Measurements from ENCODE around the gene TET2.

- TF ChIP-seq, protein P1, sequence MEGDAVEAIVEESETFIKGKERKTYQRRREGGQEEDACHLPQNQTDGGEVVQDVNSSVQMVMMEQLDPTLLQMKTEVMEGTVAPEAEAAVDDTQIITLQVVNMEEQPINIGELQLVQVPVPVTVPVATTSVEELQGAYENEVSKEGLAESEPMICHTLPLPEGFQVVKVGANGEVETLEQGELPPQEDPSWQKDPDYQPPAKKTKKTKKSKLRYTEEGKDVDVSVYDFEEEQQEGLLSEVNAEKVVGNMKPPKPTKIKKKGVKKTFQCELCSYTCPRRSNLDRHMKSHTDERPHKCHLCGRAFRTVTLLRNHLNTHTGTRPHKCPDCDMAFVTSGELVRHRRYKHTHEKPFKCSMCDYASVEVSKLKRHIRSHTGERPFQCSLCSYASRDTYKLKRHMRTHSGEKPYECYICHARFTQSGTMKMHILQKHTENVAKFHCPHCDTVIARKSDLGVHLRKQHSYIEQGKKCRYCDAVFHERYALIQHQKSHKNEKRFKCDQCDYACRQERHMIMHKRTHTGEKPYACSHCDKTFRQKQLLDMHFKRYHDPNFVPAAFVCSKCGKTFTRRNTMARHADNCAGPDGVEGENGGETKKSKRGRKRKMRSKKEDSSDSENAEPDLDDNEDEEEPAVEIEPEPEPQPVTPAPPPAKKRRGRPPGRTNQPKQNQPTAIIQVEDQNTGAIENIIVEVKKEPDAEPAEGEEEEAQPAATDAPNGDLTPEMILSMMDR (conservative IDR thresholded peaks at IDR 0.05; ENCODE audit: low read depth, low read length), result no peak
- no peak for TF ChIP-seq POLR2A (IDR thresholded peaks at IDR 0.05; ENCODE audit: low read depth, low read length)
- no peak for TF ChIP-seq BHLHE40 (IDR thresholded peaks at IDR 0.05; ENCODE audit: low read depth, low read length)
- no peak for TF ChIP-seq RAD21 (IDR thresholded peaks at IDR 0.05; ENCODE audit: low read length)
- TF ChIP-seq SMC3 (IDR thresholded peaks at IDR 0.05; ENCODE audit: low read depth, low read length), result no peak
Measured at GRCh38 chr4:105198541-105198940, 51.9 kb downstream of the TET2 start.
